Measurements from ENCODE around the gene CXCL1. TPM values are rescaled to one million over a fixed set of nuclear protein-coding genes. Genes with fewer than 3 reads are reported as not detected.

Gene CXCL1
- total and polyA plus RNA-seq, 2 experiments from 2014 or later: 9.6 to 28.8 TPM

- H3K9me3 ChIP-seq (ENCODE audit: low read depth): no peaks in the 10 kb centered on the region
- no peak overlapping the region for H3K4me2 ChIP-seq
- H2AFZ ChIP-seq: no peak overlapping the region
- H3K4me3 ChIP-seq: no peak overlapping the region
- peaks cover 3% of the 10 kb centered on the region for H3K27me3 ChIP-seq
- no peak for DNase-seq (ENCODE audit: low spot score)
- H3K9me2 ChIP-seq (replicated peaks; ENCODE audit: insufficient read depth): no peaks in the 10 kb centered on the region
- 77% methylated on average over 6 of the region's 6 CpGs for WGBS (ENCODE audit: low lambda C conversion rate, missing lambda C conversion rate)
- H3K79me2 ChIP-seq: no peaks in the 10 kb centered on the region
- TF ChIP-seq EZH2phosphoT487 (IDR thresholded peaks at IDR 0.05; ENCODE audit: low read depth, severe bottlenecking, unreplicated experiment) (no peak), CTCF (IDR thresholded peaks at IDR 0.05; ENCODE audit: poor library complexity) (no peak), EZH2 (IDR thresholded peaks at IDR 0.05; ENCODE audit: borderline replicate concordance) (no peak)
- H3K36me3 ChIP-seq (replicated peaks; ENCODE audit: insufficient read depth, low read depth): no peaks in the 10 kb centered on the region
- H3K27ac ChIP-seq: no peak overlapping the region
- H4K20me1 ChIP-seq (ENCODE audit: insufficient read depth, poor library complexity, severe bottlenecking): no peaks in the 10 kb centered on the region
- H3K4me1 ChIP-seq (ENCODE audit: insufficient read depth): peaks cover 5% of the 10 kb centered on the region
These were observed 2.5 kb downstream of the CXCL1 start for GRCh38 chr4:73871511-73872310.

- Histone ChIP-seq H3K79me2 (no peaks in the 10 kb centered on the region), H3K27me3 (peaks cover 3% of the 10 kb centered on the region), H3K4me3 (no peak overlapping the region), H3K36me3 (replicated peaks; ENCODE audit: insufficient read depth, low read depth) (no peaks in the 10 kb centered on the region), H3K9me3 (ENCODE audit: low read depth) (no peaks in the 10 kb centered on the region), H4K20me1 (ENCODE audit: insufficient read depth, poor library complexity, severe bottlenecking) (no peaks in the 10 kb centered on the region), H3K4me2 (no peak overlapping the region), H3K4me1 (ENCODE audit: insufficient read depth) (peaks cover 5% of the 10 kb centered on the region), H3K27ac (no peak overlapping the region), H3K9me2 (replicated peaks; ENCODE audit: insufficient read depth) (no peaks in the 10 kb centered on the region), H2AFZ (no peak overlapping the region)
- WGBS (ENCODE audit: low lambda C conversion rate, missing lambda C conversion rate): 83% methylated on average over 2 of the region's 2 CpGs
- TF ChIP-seq EZH2phosphoT487 (IDR thresholded peaks at IDR 0.05; ENCODE audit: low read depth, severe bottlenecking, unreplicated experiment): no peak
- TF ChIP-seq CTCF (IDR thresholded peaks at IDR 0.05; ENCODE audit: poor library complexity): no peak
- TF ChIP-seq EZH2 (IDR thresholded peaks at IDR 0.05; ENCODE audit: borderline replicate concordance): no peak
- DNase-seq (ENCODE audit: low spot score): no peak
These were observed 3.3 kb downstream of the CXCL1 start for GRCh38 chr4:73872316-73873108.

GRCh38 chr4:73874386-73874785 lies 5.2 kb downstream of the CXCL1 start:
- no peak for DNase-seq (ENCODE audit: low spot score)
- Histone ChIP-seq H3K79me2 (no peaks in the 10 kb centered on the region), H3K9me2 (replicated peaks; ENCODE audit: insufficient read depth) (no peaks in the 10 kb centered on the region), H3K4me3 (no peak overlapping the region), H2AFZ (no peak overlapping the region), H3K4me2 (no peak overlapping the region), H3K4me1 (ENCODE audit: insufficient read depth) (no peaks in the 10 kb centered on the region), H4K20me1 (ENCODE audit: insufficient read depth, poor library complexity, severe bottlenecking) (no peaks in the 10 kb centered on the region), H3K36me3 (replicated peaks; ENCODE audit: insufficient read depth, low read depth) (no peaks in the 10 kb centered on the region), H3K27ac (no peak overlapping the region), H3K9me3 (ENCODE audit: low read depth) (no peaks in the 10 kb centered on the region), H3K27me3 (peaks cover 3% of the 10 kb centered on the region)
- 93% methylated on average over 2 of the region's 2 CpGs for WGBS (ENCODE audit: low lambda C conversion rate, missing lambda C conversion rate)
- no peak for TF ChIP-seq CTCF (IDR thresholded peaks at IDR 0.05; ENCODE audit: poor library complexity)
- TF ChIP-seq EZH2 (IDR thresholded peaks at IDR 0.05; ENCODE audit: borderline replicate concordance): no peak
- TF ChIP-seq EZH2phosphoT487 (IDR thresholded peaks at IDR 0.05; ENCODE audit: low read depth, severe bottlenecking, unreplicated experiment): no peak

Measured in hepatocyte (in vitro differentiated cells).